Endothelial cell of umbilical vein (primary cell): Measurements from ENCODE around the gene ZNHIT2. TPM values are rescaled to one million over a fixed set of nuclear protein-coding genes. Genes with fewer than 3 reads are reported as not detected.
A peak's percentile ranks its signal among the peaks of the same experiment; 100 is the strongest.

ENCODE experiments used
- BruUV-seq: library from RNA; stranded (reverse); fragments of 400-500 nt; replicated peaks from 2 replicates; lab custom pipeline; 2021; lab: Mats Ljungman, UMichigan
- CTCF ChIA-PET: fragments of 300-600, 350-600 bp; sonication (Branson Sonifier 250); formaldehyde crosslinking; loops from one replicate; lab custom pipeline; 2021; ENCODE audit warnings: antibody characterized with exemption, inconsistent platforms; lab: Charles Lee
- POLR2A ChIA-PET: fragments of 300-600, 350-600 bp; sonication (Branson Sonifier 250); formaldehyde crosslinking; loops from one replicate; lab custom pipeline; 2021; ENCODE audit warnings: antibody characterized with exemption, inconsistent platforms; lab: Charles Lee
- DNase-seq: peaks from one replicate; pipeline ENCODE4 v3.0.0-alpha.2; 2011; ENCODE audit warnings: low read depth, low spot score
- FAIRE-seq: peaks from 2 replicates; lab custom pipeline; 2011; peaks lifted over from hg19 to GRCh38; lab: Jason Lieb, UNC
- H2AFZ ChIP-seq: 2 replicates; pipeline ENCODE4 v1.6.0; 2012; ENCODE audit warnings: low read depth, low read length, control low read depth, inconsistent platforms
- H3K27ac ChIP-seq: 2 replicates; pipeline ENCODE4 v1.5.1; 2011; ENCODE audit warnings: low read depth, mild to moderate bottlenecking, control low read depth, low read length, moderate library complexity; ENCODE audit not compliant: insufficient read depth
- H3K27me3 ChIP-seq, 2 experiments: 2 replicates each; pipeline versions ENCODE4 v1.6.0 to v1.6.1; 2011; ENCODE audit warnings: low read length in 2 of 2, mixed read lengths in 1 of 2; ENCODE audit not compliant: control insufficient read depth in 2 of 2, insufficient read depth in 2 of 2
- H3K36me3 ChIP-seq, 2 experiments: 2 replicates in 1 of 2; 3 replicates in 1 of 2; pipeline ENCODE4 v1.5.1; 2011; ENCODE audit warnings: low read length in 2 of 2, mild to moderate bottlenecking in 1 of 2, moderate library complexity in 1 of 2; ENCODE audit not compliant: control insufficient read depth in 2 of 2, insufficient read depth in 2 of 2; ENCODE audit errors: extremely low read depth in 1 of 2
- H3K4me1 ChIP-seq: 3 replicates; pipeline ENCODE4 v1.5.1; 2011; ENCODE audit warnings: mild to moderate bottlenecking, low read length; ENCODE audit not compliant: control insufficient read depth, insufficient read depth; ENCODE audit errors: extremely low read depth
- H3K4me2 ChIP-seq: 2 replicates; pipeline ENCODE4 v1.6.1; 2011; ENCODE audit warnings: low read length, control low read depth, mixed read lengths; ENCODE audit not compliant: insufficient read depth
- H3K4me3 ChIP-seq, 3 experiments: fragments of 200-600 bp in 1 of 3; sonication (generic), shearing (Covaris generic) in 1 of 3; replicated peaks in 1 of 3; 2 replicates each; pipeline ENCODE4 v1.5.1; 2011 to 2016; ENCODE audit warnings: control low read depth in 3 of 3, low read length in 3 of 3, mild to moderate bottlenecking in 2 of 3, inconsistent platforms in 1 of 3, low read depth in 1 of 3, moderate library complexity in 1 of 3; ENCODE audit not compliant: insufficient read depth in 1 of 3
- H3K79me2 ChIP-seq: 2 replicates; pipeline ENCODE4 v1.6.0; 2012; ENCODE audit warnings: low read length, inconsistent platforms; ENCODE audit not compliant: control insufficient read depth, insufficient read depth
- H3K9ac ChIP-seq: replicated peaks from 2 replicates; pipeline ENCODE3; 2011; ENCODE audit warnings: low read length, control low read depth; ENCODE audit not compliant: insufficient read depth; ENCODE audit errors: extremely low read depth
- H3K9me1 ChIP-seq: replicated peaks from 3 replicates; pipeline ENCODE4 v1.6.0; 2011; ENCODE audit warnings: mild to moderate bottlenecking, low read length; ENCODE audit not compliant: control insufficient read depth, insufficient read depth; ENCODE audit errors: extremely low read depth
- H3K9me3 ChIP-seq: replicated peaks from 2 replicates; pipeline ENCODE4 v1.5.1; 2012; ENCODE audit warnings: low read length, inconsistent platforms; ENCODE audit not compliant: control insufficient read depth, insufficient read depth
- H4K20me1 ChIP-seq: replicated peaks from 2 replicates; pipeline ENCODE3; 2011; ENCODE audit warnings: mild to moderate bottlenecking, low read length; ENCODE audit not compliant: control insufficient read depth, insufficient read depth; ENCODE audit errors: extremely low read depth
- CTCF ChIP-seq, 2 donors: IDR thresholded peaks; 1 replicate in 1 of 2; 2 replicates in 1 of 2; pipeline ENCODE4 v1.5.1; 2011; ENCODE audit warnings: low read length in 2 of 2, mild to moderate bottlenecking in 2 of 2, moderate library complexity in 2 of 2, control low read depth in 1 of 2, inconsistent platforms in 1 of 2, low read depth in 1 of 2; ENCODE audit not compliant: insufficient read depth in 1 of 2; ENCODE audit errors: extremely low read depth in 1 of 2
- EZH2 ChIP-seq: IDR thresholded peaks from 2 replicates; pipeline ENCODE4 v1.6.1; 2012; ENCODE audit warnings: borderline replicate concordance, low read depth, mild to moderate bottlenecking, moderate library complexity, low read length, inconsistent platforms; ENCODE audit not compliant: severe bottlenecking
- FOS ChIP-seq: IDR thresholded peaks from 2 replicates; pipeline ENCODE4 v1.6.1; 2011; ENCODE audit warnings: mild to moderate bottlenecking, low read length, moderate library complexity, borderline replicate concordance; ENCODE audit not compliant: insufficient read depth
- GATA2 ChIP-seq: IDR thresholded peaks from 2 replicates; pipeline ENCODE4 v1.7.0; 2011; ENCODE audit warnings: low read depth, mild to moderate bottlenecking, moderate library complexity, mixed read lengths, low read length; ENCODE audit not compliant: insufficient read length, insufficient read depth
- JUN ChIP-seq: IDR thresholded peaks from 2 replicates; pipeline ENCODE4 v1.6.1; 2011; ENCODE audit warnings: borderline replicate concordance, low read depth; ENCODE audit not compliant: insufficient read length, insufficient read depth
- MAX ChIP-seq: IDR thresholded peaks from 2 replicates; pipeline ENCODE4 v1.6.1; 2011; ENCODE audit not compliant: insufficient read depth, insufficient read length
- POLR2A ChIP-seq: IDR thresholded peaks from 2 replicates; pipeline ENCODE4 v1.6.1; 2012; ENCODE audit warnings: low read depth, mild to moderate bottlenecking, control low read depth, low read length
- POLR2AphosphoS5 ChIP-seq: IDR thresholded peaks from 2 replicates; pipeline ENCODE4 v1.6.1; 2012; ENCODE audit warnings: low read depth, mild to moderate bottlenecking, control low read depth, low read length, moderate library complexity; ENCODE audit not compliant: insufficient read depth
- dilution Hi-C: fragments of 300-500 bp; cut with MboI; formaldehyde crosslinking; loops from one replicate; pipeline ENCODE4 v1.15.0; 2019; ENCODE audit warnings: low sequenced_read_pairs; ENCODE audit not compliant: extremely low pct_ligation_motif_present
- intact Hi-C: fragments of 100-400 bp; cut with micrococcal nuclease; formaldehyde crosslinking; loops from one replicate; pipeline ENCODE4 v1.10.0; 2022
- polyA plus RNA-seq, 4 experiments: library from polyadenylated mRNA; depleted of rRNA in 3 of 4; stranded (reverse) in 3 of 4; unstranded in 1 of 4; fragments of >200 nt; gene quantifications; 2 replicates each; pipeline versions ENCODE4 v1.2.1 to v1.2.3, GENCODE V29; 2011 to 2012; ENCODE audit warnings: missing spikeins in 1 of 4
- total RNA-seq: library from RNA; stranded (reverse); gene quantifications from 2 replicates; pipeline ENCODE4 v1.2.3, GENCODE V29; 2021

The ZNHIT2 gene
- total and polyA plus RNA-seq, 2 donors (not counting 3 experiments of a cell fraction or from before 2014, with no cell fraction given): 7.1 to 9.0 TPM

DNA sequence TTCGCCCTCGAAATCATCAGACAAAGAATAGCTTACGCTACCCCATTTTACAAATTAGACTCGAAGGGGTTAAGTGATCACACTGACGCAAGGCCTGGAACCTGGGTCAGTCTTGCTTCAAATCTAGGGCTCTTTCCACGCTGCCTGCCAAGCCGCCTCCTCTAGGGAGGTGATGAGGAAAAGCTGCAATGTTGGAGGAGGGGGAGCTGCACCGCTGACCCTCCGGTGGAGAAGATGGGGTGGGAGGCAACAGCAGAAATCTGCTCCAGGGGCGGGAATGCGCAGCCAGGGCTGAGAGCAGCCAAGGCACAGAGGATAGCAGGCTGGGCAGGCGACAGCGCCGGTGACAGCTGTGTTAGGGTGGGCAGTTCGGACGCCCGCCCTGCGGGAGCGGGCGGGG is 16.2 kb upstream of the ZNHIT2 start:
- Histone ChIP-seq H3K4me2 (peak overlapping the region; percentile 62), H4K20me1 (no peaks in the 10 kb centered on the region), H3K79me2 (peaks cover 14% of the 10 kb centered on the region), H3K9ac (peak overlapping the region; percentile 92), H3K36me3 (peaks cover under 1 to 30% of the 10 kb centered on the region in 2 experiments), H3K9me3 (no peaks in the 10 kb centered on the region), H3K27ac (peak overlapping the region; percentile 89), H2AFZ (peak overlapping the region; percentile 80), H3K27me3 (no peaks in the 10 kb centered on the region), H3K9me1 (no peaks in the 10 kb centered on the region), H3K4me3 (peak overlapping the region; percentile 51 to 62 (median 52)), H3K4me1 (peaks cover 12% of the 10 kb centered on the region)
- POLR2A ChIA-PET: no interaction called here
- TF ChIP-seq JUN (no peak), EZH2 (no peak), GATA2 (no peak), MAX (no peak), FOS (no peak), CTCF (IDR thresholded peaks at IDR 0.05; ENCODE audit: extremely low read depth in 1 of 2, insufficient read depth in 1 of 2, low read depth in 1 of 2, low read length in 2 of 2) (no peak), POLR2AphosphoS5 (no peak), POLR2A (no peak)
- DNase-seq (peak; percentile 40), FAIRE-seq (peak; percentile 15)
- BruUV-seq: no TSS peak
- dilution Hi-C loops: no loop called here
- CTCF ChIA-PET: interaction anchor here (0.6 to 4.0 kb wide), 4 partner anchors 17 to 1300 kb away, joined by 3 to 27 read pairs (median 6); partner anchors contain the start of genes CAPN1, TM7SF2 and ZNHIT2
- intact Hi-C loops: loop anchor here (1.0 kb wide), 2 partner anchors 36 to 48 kb away; partner anchors contain the start of gene CAPN1
